ENCODE data around the gene BDKRB2.

Gene BDKRB2

GRCh38 chr14:96246539-96246847 is 41.9 kb downstream of the BDKRB2 start:
- no peak overlapping the region for H3K27ac ChIP-seq (ENCODE audit: low read depth, low read length)
- peaks cover 0 to 4% (median 0%) of the 10 kb centered on the region in 5 donors for H3K27me3 ChIP-seq (ENCODE audit: control insufficient read depth in 5 of 5, insufficient read depth in 4 of 5, low read length in 5 of 5)
- H3K4me3 ChIP-seq (ENCODE audit: low read depth in 1 of 5, low read length in 5 of 5): no peak overlapping the region
- H3K9ac ChIP-seq (ENCODE audit: low read length in 5 of 5): no peak overlapping the region
- H3K9me3 ChIP-seq (ENCODE audit: control insufficient read depth in 5 of 5, low read length in 5 of 5): no peaks in the 10 kb centered on the region
- H3K36me3 ChIP-seq (ENCODE audit: control insufficient read depth in 5 of 5, insufficient read depth in 5 of 5, low read length in 5 of 5): peaks cover 0 to 12% (median 6%) of the 10 kb centered on the region in 5 donors
- H3K4me1 ChIP-seq (ENCODE audit: control insufficient read depth in 5 of 5, insufficient read depth in 5 of 5, low read length in 5 of 5): peaks cover 0 to 3% (median 0%) of the 10 kb centered on the region in 5 donors

DNA sequence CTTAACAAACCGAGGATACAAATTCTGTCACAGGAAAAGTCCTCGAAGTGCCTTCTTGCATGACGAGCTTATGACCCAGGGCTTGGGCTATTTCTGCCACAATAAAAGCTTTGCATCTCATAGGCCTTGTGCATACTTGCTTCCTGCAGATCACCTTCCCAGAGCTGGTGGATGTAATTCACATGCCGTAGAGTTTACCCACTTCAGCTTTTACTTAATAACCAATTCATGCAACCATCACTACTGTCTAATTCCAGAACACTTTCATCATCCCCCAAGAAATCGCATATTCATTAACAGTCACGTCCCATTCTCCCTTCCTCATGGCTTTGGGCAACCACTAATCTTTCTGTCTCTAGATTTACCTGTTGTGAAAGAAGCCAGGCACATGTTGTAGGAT is 42.4 kb downstream of the BDKRB2 start:
- Histone ChIP-seq H3K4me1 (ENCODE audit: control insufficient read depth in 5 of 5, insufficient read depth in 5 of 5, low read length in 5 of 5) (peaks cover 0 to 3% (median 0%) of the 10 kb centered on the region in 5 donors), H3K27me3 (ENCODE audit: control insufficient read depth in 5 of 5, insufficient read depth in 4 of 5, low read length in 5 of 5) (peaks cover 0 to 4% (median 0%) of the 10 kb centered on the region in 5 donors), H3K9me3 (ENCODE audit: control insufficient read depth in 5 of 5, low read length in 5 of 5) (no peaks in the 10 kb centered on the region), H3K27ac (ENCODE audit: low read depth, low read length) (no peak overlapping the region), H3K4me3 (ENCODE audit: low read depth in 1 of 5, low read length in 5 of 5) (no peak overlapping the region), H3K9ac (ENCODE audit: low read length in 5 of 5) (no peak overlapping the region), H3K36me3 (ENCODE audit: control insufficient read depth in 5 of 5, insufficient read depth in 5 of 5, low read length in 5 of 5) (peaks cover 0 to 6% (median 2%) of the 10 kb centered on the region in 5 donors)

- Histone ChIP-seq H3K9ac (ENCODE audit: low read length in 5 of 5) (no peak overlapping the region), H3K27me3 (ENCODE audit: control insufficient read depth in 5 of 5, insufficient read depth in 4 of 5, low read length in 5 of 5) (peaks cover 0 to 6% (median 0%) of the 10 kb centered on the region in 5 donors), H3K9me3 (ENCODE audit: control insufficient read depth in 5 of 5, low read length in 5 of 5) (no peaks in the 10 kb centered on the region), H3K4me1 (ENCODE audit: control insufficient read depth in 5 of 5, insufficient read depth in 5 of 5, low read length in 5 of 5) (peaks cover 0 to 3% (median 0%) of the 10 kb centered on the region in 5 donors), H3K4me3 (ENCODE audit: low read depth in 1 of 5, low read length in 5 of 5) (no peak overlapping the region), H3K36me3 (ENCODE audit: control insufficient read depth in 5 of 5, insufficient read depth in 5 of 5, low read length in 5 of 5) (peaks cover 0 to 2% (median 0%) of the 10 kb centered on the region in 5 donors), H3K27ac (ENCODE audit: low read depth, low read length) (no peak overlapping the region)
These were observed 44.4 kb downstream of the BDKRB2 start for GRCh38 chr14:96249029-96249428.

GRCh38 chr14:96250485-96250884 is 45.8 kb downstream of the BDKRB2 start:
- Histone ChIP-seq H3K4me1 (ENCODE audit: control insufficient read depth in 5 of 5, insufficient read depth in 5 of 5, low read length in 5 of 5) (peaks cover 0 to 3% (median 3%) of the 10 kb centered on the region in 5 donors), H3K9me3 (ENCODE audit: control insufficient read depth in 5 of 5, low read length in 5 of 5) (no peaks in the 10 kb centered on the region), H3K36me3 (ENCODE audit: control insufficient read depth in 5 of 5, insufficient read depth in 5 of 5, low read length in 5 of 5) (peaks cover 0 to 2% (median 0%) of the 10 kb centered on the region in 5 donors), H3K27ac (ENCODE audit: low read depth, low read length) (no peak overlapping the region), H3K27me3 (ENCODE audit: control insufficient read depth in 5 of 5, insufficient read depth in 4 of 5, low read length in 5 of 5) (peaks cover 0 to 8% (median 0%) of the 10 kb centered on the region in 5 donors), H3K4me3 (ENCODE audit: low read depth in 1 of 5, low read length in 5 of 5) (no peak overlapping the region), H3K9ac (ENCODE audit: low read length in 5 of 5) (no peak overlapping the region)

DNA sequence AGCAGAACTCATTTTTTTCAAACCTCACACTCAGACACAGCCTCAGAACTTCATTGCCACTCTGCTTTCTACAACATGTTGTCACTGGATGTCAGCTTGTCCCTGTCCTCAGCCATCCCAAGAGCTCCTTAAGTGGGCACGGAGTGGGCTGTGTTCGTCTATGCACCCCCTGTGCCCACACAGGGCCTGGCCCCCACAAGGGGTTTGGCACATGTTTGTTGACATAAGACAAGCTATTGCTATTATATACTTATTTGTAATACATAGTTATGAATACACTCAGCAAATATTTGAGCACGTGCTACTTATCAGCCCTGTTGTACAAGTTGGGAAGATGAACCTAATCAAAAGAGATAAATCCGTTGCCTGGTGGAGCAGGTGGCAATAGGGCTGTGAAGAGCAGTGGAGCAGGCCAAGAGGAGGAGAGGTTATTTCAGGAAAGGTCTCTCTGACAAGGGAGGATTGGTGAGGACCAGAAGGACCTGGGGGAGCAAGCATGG is 47.1 kb downstream of the BDKRB2 start:
- Histone ChIP-seq H3K27me3 (ENCODE audit: control insufficient read depth in 5 of 5, insufficient read depth in 4 of 5, low read length in 5 of 5) (peaks cover 0 to 8% (median 1%) of the 10 kb centered on the region in 5 donors), H3K9me3 (ENCODE audit: control insufficient read depth in 5 of 5, low read length in 5 of 5) (no peaks in the 10 kb centered on the region), H3K36me3 (ENCODE audit: control insufficient read depth in 5 of 5, insufficient read depth in 5 of 5, low read length in 5 of 5) (no peaks in the 10 kb centered on the region), H3K4me3 (ENCODE audit: low read depth in 1 of 5, low read length in 5 of 5) (no peak overlapping the region), H3K9ac (ENCODE audit: low read length in 5 of 5) (no peak overlapping the region), H3K27ac (ENCODE audit: low read depth, low read length) (no peak overlapping the region), H3K4me1 (ENCODE audit: control insufficient read depth in 5 of 5, insufficient read depth in 5 of 5, low read length in 5 of 5) (peaks cover 2 to 14% (median 9%) of the 10 kb centered on the region in 5 donors)

GRCh38 chr14:96252323-96252998 is 47.8 kb downstream of the BDKRB2 start:
- no peak overlapping the region for H3K27ac ChIP-seq (ENCODE audit: low read depth, low read length)
- no peaks in the 10 kb centered on the region for H3K9me3 ChIP-seq (ENCODE audit: control insufficient read depth in 5 of 5, low read length in 5 of 5)
- no peak overlapping the region for H3K9ac ChIP-seq (ENCODE audit: low read length in 5 of 5)
- no peaks in the 10 kb centered on the region for H3K36me3 ChIP-seq (ENCODE audit: control insufficient read depth in 5 of 5, insufficient read depth in 5 of 5, low read length in 5 of 5)
- peaks cover 0 to 19% (median 6%) of the 10 kb centered on the region in 5 donors for H3K4me1 ChIP-seq (ENCODE audit: control insufficient read depth in 5 of 5, insufficient read depth in 5 of 5, low read length in 5 of 5)
- no peak overlapping the region for H3K4me3 ChIP-seq (ENCODE audit: low read depth in 1 of 5, low read length in 5 of 5)
- peaks cover 0 to 11% (median 2%) of the 10 kb centered on the region in 5 donors for H3K27me3 ChIP-seq (ENCODE audit: control insufficient read depth in 5 of 5, insufficient read depth in 4 of 5, low read length in 5 of 5)

GRCh38 chr14:96252999-96253539 is 48.4 kb downstream of the BDKRB2 start:
- Histone ChIP-seq H3K27ac (ENCODE audit: low read depth, low read length) (no peak overlapping the region), H3K9me3 (ENCODE audit: control insufficient read depth in 5 of 5, low read length in 5 of 5) (no peaks in the 10 kb centered on the region), H3K36me3 (ENCODE audit: control insufficient read depth in 5 of 5, insufficient read depth in 5 of 5, low read length in 5 of 5) (no peaks in the 10 kb centered on the region), H3K27me3 (ENCODE audit: control insufficient read depth in 5 of 5, insufficient read depth in 4 of 5, low read length in 5 of 5) (peaks cover 0 to 11% (median 2%) of the 10 kb centered on the region in 5 donors), H3K4me3 (ENCODE audit: low read depth in 1 of 5, low read length in 5 of 5) (no peak overlapping the region), H3K9ac (ENCODE audit: low read length in 5 of 5) (no peak overlapping the region), H3K4me1 (ENCODE audit: control insufficient read depth in 5 of 5, insufficient read depth in 5 of 5, low read length in 5 of 5) (peaks cover 0 to 19% (median 6%) of the 10 kb centered on the region in 5 donors)

- Histone ChIP-seq H3K27me3 (ENCODE audit: control insufficient read depth in 5 of 5, insufficient read depth in 4 of 5, low read length in 5 of 5) (peaks cover 0 to 11% (median 2%) of the 10 kb centered on the region in 5 donors), H3K9me3 (ENCODE audit: control insufficient read depth in 5 of 5, low read length in 5 of 5) (peaks cover 0 to 3% (median 0%) of the 10 kb centered on the region in 5 donors), H3K27ac (ENCODE audit: low read depth, low read length) (no peak overlapping the region), H3K4me3 (ENCODE audit: low read depth in 1 of 5, low read length in 5 of 5) (no peak overlapping the region), H3K9ac (ENCODE audit: low read length in 5 of 5) (no peak overlapping the region), H3K4me1 (ENCODE audit: control insufficient read depth in 5 of 5, insufficient read depth in 5 of 5, low read length in 5 of 5) (peaks cover 0 to 19% (median 6%) of the 10 kb centered on the region in 5 donors), H3K36me3 (ENCODE audit: control insufficient read depth in 5 of 5, insufficient read depth in 5 of 5, low read length in 5 of 5) (no peaks in the 10 kb centered on the region)
These were observed 50.0 kb downstream of the BDKRB2 start for GRCh38 chr14:96254687-96255086.

GRCh38 chr14:96255501-96256366 is 51.1 kb downstream of the BDKRB2 start, which contains the start of gene BDKRB1:
TSS of gene BDKRB1 (plus strand) at chr14:96256210. CDS start at chr14:96263683, 7,473 bp downstream.
- Histone ChIP-seq H3K27ac (ENCODE audit: low read depth, low read length) (peak within 1 kb of the TSS; percentile 12), H3K4me3 (ENCODE audit: low read depth in 1 of 5, low read length in 5 of 5) (no peak within 1 kb of the TSS), H3K36me3 (ENCODE audit: control insufficient read depth in 5 of 5, insufficient read depth in 5 of 5, low read length in 5 of 5) (no peaks in the 10 kb centered on the region), H3K27me3 (ENCODE audit: control insufficient read depth in 5 of 5, insufficient read depth in 4 of 5, low read length in 5 of 5) (peaks cover 0 to 11% (median 2%) of the 10 kb centered on the region in 5 donors), H3K4me1 (ENCODE audit: control insufficient read depth in 5 of 5, insufficient read depth in 5 of 5, low read length in 5 of 5) (peaks cover 0 to 19% (median 6%) of the 10 kb centered on the region in 5 donors), H3K9me3 (ENCODE audit: control insufficient read depth in 5 of 5, low read length in 5 of 5) (peaks cover 0 to 4% (median 0%) of the 10 kb centered on the region in 5 donors), H3K9ac (ENCODE audit: low read length in 5 of 5) (no peak within 1 kb of the TSS)
